Right kidney (tissue), 1 donor: ENCODE data around the gene ITGA8.
"Not testable (repeated sequence)": the region's sequence is repeated elsewhere in the genome, so short reads cannot be mapped to it uniquely, and the experiment has no call there.

Experiments used
- DNase-seq: peaks from one replicate; pipeline ENCODE4 v3.0.0-alpha.2; 2016

The ITGA8 gene

DNA sequence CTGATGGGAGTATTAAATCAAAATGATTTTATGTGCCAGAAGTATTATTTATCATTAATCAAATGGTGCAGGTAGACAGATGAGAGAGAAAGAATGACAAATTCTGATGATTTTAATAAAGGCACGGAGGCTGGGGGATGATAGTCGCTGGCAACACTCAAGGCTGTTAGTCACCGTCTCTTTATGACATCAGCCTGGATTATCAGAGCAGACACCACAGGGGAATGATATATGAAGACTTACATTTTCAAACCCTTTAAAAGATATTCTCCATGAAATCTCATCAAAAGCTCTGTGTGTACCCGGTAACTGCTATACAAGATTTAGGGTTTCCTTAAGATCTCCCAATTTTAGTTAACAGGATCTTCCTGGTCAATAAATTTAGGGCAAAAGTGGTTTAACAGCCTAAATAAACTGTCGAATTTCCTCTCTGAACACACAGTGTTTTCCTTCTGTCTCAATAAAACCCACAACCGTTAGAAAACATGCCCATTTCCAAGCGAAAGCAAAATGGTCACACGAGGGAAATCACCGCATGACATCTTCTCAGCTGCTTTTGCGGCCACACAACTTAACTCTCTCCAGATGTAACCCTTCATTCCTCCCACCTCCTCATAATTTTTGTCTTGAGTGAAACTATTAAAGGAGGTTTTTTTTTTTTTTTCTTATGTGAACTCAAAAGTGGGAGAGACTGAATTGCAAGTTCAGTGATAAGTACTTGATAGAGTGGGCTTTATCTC, 215.5 kb downstream of the ITGA8 start:
- no peak for DNase-seq

DNA sequence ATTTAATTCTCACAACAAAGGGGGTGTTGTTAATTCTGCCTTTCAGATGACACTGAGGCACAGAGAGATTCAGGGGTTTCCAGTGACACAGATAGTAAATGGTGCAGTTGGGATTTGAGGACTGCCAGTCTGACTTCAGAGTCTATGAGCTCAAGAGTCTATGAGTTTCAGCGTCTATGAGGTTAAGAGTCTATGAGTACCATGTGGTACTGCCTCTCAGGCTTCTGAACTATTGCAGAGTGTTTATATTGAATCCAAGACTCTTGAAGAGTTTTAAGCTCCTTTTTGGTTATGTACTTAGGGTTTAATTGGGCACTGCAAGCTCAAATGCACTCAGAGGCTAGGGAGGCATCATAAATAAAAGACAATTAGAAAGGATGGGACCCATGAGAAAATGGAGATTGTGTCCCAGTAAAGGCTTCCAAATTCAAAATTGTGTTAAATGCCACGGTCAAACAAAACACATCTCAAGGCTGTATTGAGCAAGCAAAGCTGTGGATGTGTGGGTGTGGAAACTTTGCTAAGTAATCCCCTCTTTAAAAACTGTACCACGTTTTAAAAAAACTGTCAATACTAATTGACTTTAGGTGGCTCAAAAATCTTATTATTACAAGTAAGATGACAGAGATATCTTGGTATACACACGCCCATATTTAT, 224.7 kb downstream of the ITGA8 start:
- no peak for DNase-seq

DNA sequence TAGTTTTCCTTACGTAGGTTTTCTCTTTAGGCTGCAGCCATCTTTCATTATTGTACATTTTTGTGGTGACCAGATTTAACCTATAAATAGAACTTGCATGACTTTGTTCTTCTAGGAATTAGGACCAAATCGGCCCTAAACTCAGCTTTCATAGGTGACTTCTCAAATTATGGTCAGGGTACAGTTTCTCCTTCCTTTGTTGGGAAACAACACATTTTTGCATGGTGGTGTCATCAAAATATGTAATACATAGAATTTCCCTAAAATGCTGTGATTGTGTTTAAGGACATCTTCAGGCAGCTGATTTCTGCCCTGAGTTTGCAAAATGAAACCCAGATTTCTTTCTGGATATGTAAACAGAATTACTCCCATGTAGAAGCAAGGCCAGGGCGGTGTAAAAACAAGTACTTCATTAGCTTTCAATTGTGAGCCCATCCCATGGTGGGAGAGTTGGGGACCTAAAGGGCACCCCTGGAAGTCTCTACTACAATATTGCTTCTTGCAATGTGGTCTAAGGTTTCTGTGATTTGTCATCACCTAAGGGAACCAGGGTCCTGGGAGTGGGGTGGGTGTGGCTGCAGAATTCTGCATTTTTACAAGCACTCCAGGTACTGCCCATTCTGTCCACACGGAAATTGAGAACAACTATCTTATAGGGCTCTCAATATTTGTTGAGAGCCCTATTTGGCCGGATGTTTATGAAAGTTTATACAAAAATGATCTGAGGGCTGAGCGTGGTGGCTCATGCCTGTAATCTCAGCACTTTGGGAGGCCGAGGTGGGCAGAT, 227.7 kb downstream of the ITGA8 start:
- no peak for DNase-seq

DNA sequence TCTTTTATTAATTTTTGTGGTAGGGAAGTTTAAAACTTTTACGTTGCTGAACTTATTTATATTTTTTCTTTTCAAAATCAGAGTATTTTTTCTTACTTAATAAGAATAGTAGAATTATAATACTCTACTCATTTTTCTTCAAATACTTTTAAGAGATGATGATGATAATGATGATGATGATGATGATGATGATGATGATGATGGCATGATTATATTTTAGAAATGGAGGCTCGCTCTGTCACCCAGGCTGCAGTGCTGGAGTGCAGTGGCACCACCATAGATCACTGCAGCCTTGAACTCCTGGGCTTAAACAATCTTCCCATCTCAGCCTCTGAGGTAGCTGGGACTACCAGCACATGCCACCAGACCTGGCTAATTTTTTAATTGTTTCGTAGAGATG, 230.3 kb downstream of the ITGA8 start:
- no peak for DNase-seq

DNA sequence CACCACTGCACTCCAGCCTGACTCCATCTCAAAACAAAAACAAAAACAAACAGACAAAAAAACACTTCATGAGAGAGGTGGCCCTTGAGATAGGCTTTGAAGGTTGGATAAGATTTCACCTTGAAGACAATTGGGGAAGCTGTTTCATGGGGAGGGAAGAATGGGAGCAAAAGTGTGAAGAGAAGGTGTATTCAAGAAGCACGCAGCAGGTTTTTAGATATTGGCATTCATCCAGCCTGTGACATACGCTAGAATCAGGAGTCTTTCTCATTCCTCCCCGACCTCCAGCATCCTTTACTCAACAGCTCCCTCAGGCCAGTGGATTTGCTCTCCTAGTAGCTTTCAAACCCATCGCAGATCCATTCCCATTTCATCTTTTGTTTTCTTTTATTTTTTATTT, 232.3 kb downstream of the ITGA8 start:
- no peak for DNase-seq

DNA sequence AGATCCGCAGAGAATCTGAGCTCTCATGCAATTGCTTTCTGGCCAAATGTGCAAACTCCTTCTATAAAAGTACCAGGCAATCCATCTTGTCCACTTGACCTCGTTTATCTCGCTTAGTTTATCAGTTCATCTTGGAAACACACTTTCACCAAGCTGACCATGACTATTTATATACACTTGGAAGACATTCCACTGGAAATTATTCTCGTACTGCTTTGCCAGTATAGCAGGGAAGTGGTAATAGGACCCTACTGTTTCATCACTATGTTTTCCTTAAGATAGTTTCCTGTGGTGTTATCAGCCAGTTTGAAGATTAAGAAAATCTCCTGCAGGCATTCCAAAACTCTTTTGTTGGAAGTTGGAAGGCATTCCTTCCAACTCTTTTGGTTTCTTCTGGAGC, 233.3 kb downstream of the ITGA8 start:
- no peak for DNase-seq

DNA sequence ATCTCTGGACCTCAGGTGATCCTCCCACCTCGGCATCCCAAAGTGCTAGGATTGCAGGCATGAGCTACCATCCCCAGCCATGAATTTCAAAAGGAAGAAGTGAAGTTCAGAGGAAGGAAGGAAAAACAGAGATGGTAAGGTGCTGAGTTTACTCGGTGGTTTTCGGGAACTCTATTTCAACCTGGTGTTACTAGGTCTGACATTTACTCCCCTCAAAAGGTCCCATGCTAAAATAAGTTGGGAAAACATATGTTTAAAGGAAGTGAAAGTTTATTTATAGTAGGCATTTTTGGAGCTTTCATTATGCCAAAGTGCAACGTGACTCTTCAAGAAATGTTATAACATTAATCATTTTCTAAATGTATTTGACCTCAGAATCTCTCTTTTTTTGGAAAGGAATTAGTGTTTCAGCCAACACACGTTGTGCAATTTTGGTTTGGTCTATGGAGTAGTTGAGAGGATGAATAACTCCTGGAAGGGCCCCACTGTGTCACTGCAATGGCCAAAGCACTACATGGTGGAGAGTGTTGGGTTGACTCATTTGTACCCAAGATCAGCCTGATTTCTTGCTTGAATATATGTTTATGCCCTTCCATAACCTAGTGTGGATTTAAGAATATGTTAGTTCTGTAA, 233.9 kb downstream of the ITGA8 start:
- no peak for DNase-seq

DNA sequence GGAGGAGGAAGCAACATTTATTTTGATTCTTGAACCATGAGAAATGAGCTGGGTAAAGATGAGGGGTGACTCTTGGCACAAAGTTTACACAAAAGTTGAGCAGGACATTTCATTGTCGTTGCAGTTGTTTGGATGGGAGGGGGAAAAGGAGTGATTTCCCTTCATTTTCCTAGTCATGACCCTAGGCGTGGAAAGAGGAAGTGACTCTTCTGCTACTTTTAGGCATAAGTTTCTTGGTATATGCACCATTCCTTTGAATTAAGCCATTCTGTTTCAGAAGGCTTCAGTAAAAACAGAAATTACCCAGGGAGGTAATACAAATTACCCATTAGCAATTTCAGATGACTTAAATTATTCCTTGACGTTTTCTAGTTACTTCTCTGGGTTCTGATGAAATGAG, 234.7 kb downstream of the ITGA8 start:
- no peak for DNase-seq

DNA sequence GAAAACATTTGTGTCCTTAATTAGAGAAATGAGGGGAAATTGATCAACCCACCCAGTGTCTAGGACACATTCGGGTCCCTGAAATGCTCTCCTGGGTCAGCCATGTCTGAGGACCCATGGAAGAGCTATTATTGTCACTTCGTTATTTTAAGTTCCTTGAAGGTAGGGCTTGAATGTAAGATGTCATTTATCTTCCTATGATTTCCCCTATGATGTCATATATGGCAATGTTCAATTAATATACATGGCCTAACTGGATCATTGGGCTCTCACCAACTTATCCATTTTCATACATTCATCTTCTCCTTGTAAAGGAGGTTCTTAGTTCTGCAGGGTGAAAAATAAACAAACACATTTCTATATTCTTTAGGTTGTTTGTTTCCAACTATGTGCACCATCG, 235.6 kb downstream of the ITGA8 start:
- no peak for DNase-seq

DNA sequence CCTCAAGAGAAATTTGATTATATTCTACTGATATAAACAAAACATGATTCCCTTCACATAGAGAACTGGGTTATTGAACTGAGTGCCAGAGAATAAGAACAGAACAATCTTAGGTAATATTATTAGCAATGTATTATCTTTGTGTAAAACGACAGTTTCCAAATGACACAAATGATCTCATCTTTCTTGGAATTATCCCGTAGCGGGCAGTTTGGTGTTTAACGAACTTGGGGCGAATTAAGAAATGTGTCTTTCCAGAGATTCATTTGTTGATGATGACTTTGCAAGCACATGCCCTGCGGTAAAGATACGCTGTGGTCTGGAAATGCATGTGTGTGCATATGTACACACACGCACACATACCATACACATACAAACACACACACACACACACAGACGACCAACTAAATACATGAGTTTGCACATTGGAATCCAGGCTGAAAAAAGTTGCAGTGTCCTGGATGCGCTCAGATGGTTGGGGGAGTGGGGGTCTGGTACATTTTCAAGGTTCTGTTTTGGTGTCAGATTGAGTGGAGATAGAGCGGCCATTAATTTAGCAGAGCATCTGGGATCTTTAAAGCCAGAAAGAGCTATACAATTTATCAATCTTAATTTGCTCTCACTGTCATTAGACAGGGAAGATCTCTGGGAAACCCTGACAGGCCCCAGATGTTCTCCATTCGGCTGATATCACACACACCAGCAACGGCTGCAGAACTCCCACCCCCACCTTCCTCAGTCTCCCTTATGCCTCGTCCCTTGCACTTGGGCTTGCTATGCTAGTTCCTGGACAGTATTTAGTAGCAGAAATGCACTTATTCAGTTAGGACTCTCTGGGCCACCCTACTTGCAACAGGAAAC, 236.3 kb downstream of the ITGA8 start:
- DNase-seq, result peak; percentile 25

DNA sequence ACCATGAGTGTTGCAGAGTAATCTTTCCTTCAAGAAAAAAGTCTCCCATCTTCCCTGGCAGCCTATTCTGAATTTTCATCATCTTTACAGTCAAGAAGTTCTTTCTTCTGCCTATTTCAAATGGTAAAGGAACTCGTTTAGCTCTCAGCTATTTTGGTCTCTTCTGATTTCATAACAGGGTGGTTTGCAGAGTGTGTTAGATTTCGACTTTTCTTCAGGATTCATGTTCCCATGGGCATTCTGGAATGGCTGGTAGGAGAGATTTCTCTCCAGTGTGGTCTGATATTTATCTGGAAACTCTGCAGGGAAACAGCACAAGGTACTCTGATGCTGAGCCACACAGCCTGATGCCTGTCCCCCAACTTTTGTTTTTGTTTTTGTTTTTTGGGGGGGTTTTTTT, 237.6 kb downstream of the ITGA8 start:
- DNase-seq, result no peak

DNA sequence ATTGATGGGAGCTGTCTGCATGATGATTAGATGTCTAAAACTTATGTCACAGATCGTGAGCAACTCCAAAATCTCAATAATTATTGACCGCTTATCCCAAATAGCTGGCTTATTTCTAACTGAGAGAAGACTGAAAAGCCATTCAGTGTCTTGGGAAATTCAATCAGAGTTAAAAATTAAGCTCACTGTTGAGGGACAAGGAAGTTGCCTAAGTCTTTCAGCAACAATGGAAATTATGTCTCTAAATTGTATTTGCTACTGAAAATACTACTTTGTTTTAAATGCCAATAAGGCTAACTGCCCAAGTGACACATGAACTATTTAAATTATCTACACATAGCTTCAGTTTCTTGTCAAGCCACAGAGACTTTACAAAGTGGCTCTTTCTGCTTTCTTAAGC, 240.8 kb downstream of the ITGA8 start:
- no peak for DNase-seq

DNA sequence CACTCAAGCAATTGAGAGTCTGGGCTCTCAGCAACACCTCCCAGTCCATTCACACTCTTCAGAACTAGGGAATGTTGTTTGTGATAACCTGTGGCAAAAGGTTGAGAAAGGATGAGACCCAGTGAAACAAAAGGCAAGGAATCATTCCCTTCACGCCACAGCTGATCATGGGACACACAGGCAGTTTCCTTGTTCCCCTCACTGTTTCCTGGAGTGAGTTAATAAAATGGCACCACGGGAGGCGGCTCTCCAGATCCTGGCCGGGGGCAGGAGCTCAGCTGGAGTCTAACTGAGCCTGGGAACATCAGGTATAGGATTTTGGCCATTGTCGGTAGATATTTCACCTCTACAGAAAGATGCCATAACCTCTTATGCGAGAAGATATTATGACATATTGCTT, 241.3 kb downstream of the ITGA8 start:
- DNase-seq, result no peak

DNA sequence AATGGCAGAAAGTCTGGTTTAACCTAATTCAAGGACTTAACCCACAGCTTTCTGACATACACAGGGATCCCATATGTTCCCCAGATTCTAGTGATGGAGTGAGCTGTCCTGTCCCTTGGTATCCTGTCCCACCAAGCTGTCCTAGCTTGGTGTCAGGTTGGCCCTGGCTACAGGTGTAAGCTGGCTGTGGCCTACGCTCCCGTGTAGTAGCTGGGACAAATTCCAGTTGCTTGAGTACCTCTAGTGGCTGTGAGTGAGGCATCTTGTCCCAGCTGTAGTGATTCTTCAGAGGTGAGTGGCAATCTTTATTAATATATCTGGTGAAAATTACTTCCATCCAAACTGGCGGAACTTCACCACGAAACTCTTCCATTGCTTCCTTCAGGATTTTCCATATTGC, 243.4 kb downstream of the ITGA8 start:
- DNase-seq, result no peak

DNA sequence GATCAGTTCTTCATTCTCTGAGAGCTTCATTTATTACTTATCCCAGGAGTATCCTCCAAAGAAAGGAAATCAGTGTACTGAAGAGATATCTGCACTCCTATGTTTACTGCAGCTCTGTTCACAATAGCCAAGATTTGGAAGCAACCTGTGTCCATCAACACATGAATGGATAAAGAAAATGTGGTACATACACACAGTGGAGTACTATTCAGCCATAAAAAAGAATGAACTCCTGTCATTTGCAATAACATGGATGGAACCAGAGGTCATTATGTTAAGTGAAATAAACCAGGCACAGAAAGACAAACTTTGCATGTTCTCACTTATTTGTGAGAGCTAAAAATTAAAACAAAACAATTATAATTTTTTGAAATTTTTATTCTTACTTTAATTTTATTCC, 244.3 kb downstream of the ITGA8 start:
- DNase-seq, result not testable (repeated sequence)

DNA sequence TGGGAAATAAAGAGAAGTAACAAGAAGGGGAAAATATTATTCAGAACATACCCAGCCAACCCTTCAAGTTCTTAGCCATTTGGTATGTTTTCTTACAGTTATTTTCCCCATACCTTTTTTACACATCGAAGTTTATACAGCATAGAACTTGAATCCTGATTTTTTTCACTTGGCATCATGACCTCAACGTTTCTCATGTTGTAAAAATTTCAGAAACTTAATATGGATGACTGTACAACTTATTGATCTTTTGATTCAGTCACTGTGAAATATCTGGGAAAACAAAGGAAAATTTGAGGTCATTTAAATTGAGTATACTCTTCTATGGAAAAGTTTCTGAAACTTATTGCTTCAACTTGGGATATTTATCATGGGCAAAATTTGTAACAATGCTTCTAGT, 245.1 kb downstream of the ITGA8 start:
- no peak for DNase-seq

DNA sequence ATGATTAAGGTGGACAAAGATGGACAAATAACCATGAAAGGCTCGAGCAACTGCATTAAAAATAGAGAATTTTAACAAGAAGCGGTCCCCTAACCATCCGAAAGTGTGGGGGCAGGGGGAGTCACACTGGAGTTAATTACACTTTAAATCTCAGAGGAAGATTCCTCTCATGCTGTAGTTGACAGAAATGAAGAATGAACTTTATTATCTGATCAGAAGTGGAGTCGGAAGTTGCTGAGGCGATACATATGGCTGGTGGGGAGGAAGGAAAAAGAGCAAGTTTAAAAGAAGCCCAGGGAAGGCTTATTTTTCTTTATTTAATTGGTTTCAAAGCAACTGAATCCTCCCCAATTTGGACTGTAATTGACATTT, 246.3 kb downstream of the ITGA8 start:
- peak; percentile 39 for DNase-seq

DNA sequence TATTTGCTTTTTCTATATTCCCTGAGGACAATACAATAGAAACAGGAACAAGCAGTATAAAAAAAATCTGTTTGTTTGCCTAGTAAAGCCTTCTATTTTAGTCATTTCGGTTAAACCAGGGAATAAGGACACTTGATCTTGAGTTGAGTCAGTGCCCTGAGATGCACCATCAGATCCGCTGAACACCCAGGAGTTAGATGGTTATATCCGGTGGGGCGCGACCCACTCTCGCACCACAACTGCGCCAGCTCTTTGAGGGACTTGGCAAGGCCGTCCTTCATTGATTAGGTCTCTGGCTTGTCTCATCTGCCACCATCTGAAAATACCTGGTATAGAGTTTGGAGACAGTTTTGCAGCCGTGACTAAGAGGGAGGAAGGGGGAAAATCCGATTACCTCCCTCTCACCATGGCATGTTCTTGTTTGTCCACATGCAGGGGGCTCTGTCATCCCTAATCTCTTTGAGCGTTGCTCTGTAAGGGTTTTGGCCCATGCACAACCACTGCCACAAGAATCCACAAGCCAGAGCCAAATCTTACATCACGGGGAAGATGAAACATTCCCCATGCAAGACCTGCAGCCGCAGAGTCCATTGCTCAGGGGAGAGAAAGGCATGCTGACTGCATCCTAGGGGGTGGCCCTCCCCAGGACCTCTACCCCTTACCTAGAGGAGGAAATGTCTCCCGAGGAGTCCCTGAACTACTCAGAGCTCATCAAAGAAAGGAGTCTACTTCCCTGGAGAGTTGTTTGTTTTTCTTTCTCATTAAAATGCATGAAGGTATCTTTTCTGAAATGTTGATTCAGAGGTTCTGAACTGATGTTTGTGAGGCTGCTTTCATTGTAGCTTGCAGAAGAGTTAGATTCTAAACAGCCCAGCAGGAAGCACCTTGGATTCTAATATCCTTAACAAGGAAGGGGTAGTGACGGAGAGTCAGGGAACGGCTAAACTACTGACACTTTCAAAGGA, 247.0 kb downstream of the ITGA8 start:
- DNase-seq, result peak; percentile 37

DNA sequence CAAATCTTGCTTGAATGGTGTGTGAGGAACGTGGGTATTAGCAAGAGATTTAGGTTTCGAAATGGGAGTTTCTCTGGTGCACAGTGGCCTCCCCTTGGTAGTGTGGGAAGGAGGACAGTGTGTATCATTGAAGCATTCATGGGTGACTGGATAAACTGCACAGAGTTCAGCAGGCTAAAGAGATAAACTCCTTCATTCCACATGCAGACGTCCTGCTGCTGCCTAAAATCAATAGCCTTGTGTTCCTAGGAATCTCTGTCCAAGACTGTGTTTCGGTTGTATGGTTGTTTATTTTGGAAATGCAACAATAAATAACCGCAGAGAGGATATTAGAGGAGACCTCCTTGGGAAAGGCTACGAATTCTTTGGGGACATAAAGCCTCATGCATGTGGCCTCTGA, 247.7 kb downstream of the ITGA8 start:
- DNase-seq, result no peak

DNA sequence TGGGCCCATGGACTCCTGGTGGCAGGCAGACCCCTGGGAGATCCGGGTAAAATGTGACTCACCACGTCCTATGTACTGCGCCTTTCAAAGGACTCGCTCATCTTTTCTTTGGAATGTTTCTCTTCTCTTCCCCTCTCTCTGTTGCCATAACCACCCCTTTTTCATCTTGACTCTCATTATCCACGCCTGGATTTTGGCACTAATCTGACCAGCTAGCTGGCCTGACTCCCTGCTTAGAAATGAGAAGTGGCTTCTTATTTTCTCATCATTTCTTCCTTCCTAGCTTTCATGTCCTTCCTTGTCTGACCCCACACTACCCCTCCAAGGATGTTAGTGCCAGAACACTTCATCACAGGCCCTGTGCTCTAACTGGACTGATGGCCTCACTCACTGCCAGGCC, 250.6 kb downstream of the ITGA8 start:
- no peak for DNase-seq

DNA sequence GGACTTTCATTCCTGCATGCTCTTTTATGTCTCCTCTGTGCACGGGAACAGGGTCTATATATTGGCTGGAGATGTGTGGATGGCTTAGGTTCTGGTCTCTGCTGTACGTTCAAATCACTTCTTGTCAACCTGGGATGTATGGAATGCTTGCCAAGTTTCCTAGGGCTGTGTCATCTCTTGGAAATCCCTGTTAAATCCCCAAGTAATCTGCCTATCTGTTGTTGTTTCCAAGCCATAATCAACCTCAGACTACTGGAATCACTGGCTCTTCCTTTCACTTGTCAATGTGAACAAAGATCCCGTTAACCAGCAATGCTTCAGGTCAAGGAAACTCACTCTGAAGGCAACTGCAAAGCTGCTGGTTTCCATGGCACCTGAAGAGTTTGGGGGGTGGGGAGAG, 255.3 kb downstream of the ITGA8 start:
- no peak for DNase-seq
